Middle frontal gyrus (tissue), 1 donor: Measurements from ENCODE around the gene TESMIN.

Experiments used
- DNase-seq: peaks from one replicate; pipeline ENCODE4 v3.0.0-alpha.2; 2015; ENCODE audit warnings: low spot score; ENCODE audit errors: extremely low spot score

TESMIN gene

DNA sequence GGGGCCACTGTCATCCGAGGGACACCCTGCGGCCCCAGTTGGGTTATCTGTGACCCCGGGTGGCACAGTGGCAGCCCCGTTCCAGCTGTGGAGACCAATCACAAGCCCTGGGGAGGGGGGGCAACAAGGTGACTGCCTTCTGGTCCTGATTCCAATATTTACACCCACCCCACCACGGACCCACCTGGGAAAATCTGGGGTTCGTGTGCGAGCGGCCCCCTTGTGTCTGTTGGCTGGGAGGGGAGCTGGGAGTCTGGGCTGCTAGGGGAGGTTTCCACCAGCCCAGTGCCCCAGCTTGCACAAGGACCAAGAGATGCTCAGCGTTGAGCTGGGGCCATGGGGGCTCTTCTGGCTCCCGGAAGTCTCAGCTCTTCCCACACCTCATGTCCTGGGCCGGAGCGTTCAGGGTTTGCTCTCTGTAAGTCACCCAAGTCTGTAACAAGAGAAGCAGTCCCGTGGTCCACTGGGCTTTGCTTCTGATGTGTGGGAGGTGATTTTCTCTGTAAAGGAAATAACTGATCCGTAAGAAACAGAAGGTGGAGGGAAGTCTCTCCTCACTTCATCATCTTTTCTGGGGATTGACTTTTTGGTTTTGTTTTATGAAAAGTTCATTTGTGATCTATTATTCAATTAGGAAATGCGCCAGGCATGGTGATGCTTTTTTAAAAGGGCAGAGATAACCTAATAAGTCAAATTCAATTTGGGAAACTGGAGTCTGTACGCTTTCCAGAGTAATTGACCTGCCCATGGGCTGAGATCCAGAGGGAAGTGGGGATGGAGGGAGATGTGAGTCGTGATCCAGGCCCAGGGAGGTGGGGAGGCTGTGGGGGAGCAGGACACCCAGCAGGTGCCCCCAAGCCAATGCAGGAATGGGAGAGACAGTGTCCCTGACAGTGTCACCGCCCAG lies 89.4 kb downstream of the TESMIN start:
- DNase-seq, result no peak

DNA sequence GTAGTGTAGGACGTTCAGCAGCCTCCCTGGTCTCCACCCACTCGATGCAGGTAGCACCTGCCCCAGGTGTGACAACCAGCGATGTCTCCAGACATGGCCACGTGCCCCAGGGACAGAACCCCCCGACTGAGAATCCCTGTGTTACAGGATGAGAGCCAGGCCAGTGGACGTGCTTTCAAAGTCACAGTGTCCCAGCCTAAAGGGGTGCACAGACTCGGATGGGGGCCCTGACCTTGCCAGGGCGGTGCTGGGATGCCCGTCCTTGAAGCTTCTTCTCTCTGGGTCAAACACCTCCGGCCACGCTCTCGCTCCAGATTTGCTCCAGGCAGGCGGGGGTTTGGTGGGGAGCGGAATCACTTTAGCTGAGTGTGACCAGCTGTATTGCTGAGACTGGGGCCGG lies 90.3 kb downstream of the TESMIN start:
- no peak for DNase-seq

DNA sequence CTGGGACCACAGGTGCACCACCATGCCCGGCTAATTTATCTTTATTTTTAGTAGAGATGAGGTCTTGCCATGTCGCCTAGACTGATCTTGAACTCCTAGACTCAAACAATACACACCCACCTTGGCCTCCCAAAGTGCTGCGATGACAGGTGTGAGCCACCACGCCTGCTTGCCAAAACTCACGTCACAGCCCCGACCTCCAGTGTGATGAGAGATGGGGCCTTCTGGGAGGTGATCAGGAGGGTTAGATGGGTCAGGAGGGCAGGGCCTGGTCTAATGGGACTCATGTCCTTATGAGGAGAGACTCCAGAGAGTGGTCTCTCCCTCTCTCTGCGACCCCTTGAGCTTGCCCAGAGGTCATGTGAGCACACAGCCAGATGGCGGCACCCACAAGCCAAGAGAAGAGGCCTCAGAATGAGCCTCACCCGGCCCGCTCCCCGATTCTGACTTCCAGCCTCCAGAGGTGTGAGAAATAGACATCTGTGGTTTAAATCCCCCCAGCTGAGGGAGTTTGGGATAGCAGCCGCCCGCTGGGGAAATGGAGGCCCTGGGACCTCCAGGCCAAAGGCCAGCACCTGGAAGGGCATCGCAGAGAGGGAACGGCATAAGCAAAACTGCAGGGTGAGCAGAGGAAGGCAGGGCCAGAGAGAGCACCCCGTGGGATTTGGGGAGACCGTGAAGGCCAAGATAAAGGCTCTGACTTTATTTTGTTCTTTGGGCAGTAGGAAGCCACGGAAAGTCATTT lies 91.1 kb downstream of the TESMIN start:
- DNase-seq, result no peak

DNA sequence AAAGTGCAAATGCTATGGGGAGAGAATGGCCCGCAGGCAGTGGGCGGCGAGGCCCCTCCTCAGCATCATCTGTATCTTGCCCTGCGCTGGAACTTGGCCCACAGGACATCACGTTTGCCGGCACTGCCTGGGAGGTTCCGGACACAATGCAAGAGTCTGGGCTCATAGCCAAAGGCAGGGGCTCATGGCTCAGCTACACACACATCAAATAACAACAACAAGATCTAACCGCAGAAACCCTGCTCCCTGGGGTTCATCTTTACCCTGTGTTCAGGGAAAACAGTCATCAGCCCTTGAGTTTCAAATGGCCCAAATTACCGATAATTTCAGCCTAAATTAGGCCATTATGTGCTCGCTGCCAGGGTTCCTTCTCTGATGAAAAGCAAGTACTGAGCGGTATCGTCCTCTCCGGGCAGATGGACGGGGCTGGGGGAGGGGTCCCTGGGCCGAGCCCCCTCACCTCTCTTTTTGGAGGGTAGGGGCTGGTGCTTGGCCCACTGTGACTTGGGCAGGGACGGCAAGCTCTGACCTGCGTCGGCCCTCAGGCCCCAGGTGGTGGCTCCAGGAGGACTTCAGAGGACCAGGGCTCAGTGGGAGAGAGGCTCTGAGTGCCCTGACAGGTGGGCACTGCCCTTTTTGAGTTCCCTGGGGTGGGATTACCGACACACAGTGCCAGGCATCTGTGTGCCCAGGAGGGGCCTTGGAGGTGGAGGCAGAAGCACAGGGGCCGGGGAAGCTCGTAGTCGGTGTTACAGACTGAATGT lies 92.0 kb downstream of the TESMIN start:
- no peak for DNase-seq

DNA sequence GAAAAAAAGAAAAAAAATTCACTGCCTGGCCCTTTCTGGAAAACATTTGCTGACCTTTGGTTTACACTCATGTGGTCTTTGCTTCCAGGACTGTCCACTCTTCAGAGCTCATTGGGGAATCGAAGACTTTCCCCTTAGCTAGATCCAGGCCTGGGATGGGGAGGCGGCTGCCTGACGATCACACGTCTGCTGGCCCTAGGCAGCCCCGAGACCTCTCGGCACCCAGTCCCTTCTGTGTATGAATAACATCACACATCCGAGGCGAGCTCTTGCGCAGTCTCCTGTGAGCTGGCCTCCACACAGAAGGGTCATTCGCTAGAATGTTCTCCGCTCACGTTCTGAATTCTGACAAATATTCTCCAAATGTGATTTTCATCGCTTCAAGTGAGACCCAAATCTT lies 92.7 kb downstream of the TESMIN start:
- no peak for DNase-seq

DNA sequence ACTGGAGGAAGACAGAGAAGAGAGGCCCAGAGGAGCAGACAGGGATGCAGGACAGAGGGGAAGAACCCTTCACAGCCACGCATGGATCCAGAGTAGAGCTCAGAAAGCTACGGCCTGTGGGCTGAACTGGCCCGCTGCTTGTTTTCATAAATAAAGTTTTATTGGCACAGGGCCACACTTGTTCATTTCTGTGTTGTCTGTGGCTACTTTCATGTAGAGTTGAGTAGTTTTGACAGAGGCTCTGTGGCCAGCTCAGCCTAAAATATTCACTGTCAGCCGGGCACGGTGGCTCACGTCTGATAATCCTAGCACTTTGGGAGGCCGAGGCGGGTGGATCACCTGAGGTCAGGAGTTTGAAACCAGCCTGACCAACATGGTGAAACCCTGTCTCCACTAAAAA lies 93.2 kb downstream of the TESMIN start:
- no peak for DNase-seq
